Panc1 (cell line): ENCODE data around the gene DLG2. TPM values are rescaled to one million over a fixed set of nuclear protein-coding genes. Genes with fewer than 3 reads are reported as not detected.

Experiments
- ATAC-seq: fragments of 200-7000 bp; cut with Tn5 transposase; 2 replicates; pipeline ENCODE4 v1.9.1; 2020; ENCODE audit warnings: mild to moderate bottlenecking, moderate library complexity
- BruUV-seq: library from RNA; stranded (reverse); fragments of 400-500 nt; replicated peaks from 2 replicates; lab custom pipeline; 2021; lab: Mats Ljungman, UMichigan
- CTCF ChIA-PET: fragments of 300-600 bp; sonication (Branson Sonifier 250); formaldehyde crosslinking; loops from one replicate; lab custom pipeline; 2022; ENCODE audit warnings: antibody characterized with exemption; lab: Charles Lee
- POLR2A ChIA-PET: fragments of 300-600 bp; sonication (Branson Sonifier 250); formaldehyde crosslinking; loops from one replicate; lab custom pipeline; 2022; ENCODE audit warnings: antibody characterized with exemption; lab: Charles Lee
- DNase-seq: peaks from one replicate; pipeline ENCODE4 v3.0.0-alpha.2; 2010; ENCODE audit warnings: low read depth, low spot score
- H3K27ac ChIP-seq: 2 replicates; pipeline ENCODE4 v1.5.1; 2011; ENCODE audit warnings: mild to moderate bottlenecking, low read length, inconsistent platforms
- H3K27me3 ChIP-seq: fragments of 200-500 bp; sonication (Bioruptor generic); 2 replicates; pipeline ENCODE4 v1.6.0; 2014; ENCODE audit warnings: low read length, inconsistent platforms; ENCODE audit not compliant: control insufficient read depth, insufficient read depth
- H3K36me3 ChIP-seq: fragments of 200-500 bp; sonication (Bioruptor generic); 2 replicates; pipeline ENCODE4 v1.5.1; 2014; ENCODE audit warnings: inconsistent platforms, mild to moderate bottlenecking, low read length, moderate library complexity; ENCODE audit not compliant: control insufficient read depth, insufficient read depth
- H3K4me1 ChIP-seq: 2 replicates; pipeline ENCODE4 v1.5.1; 2011; ENCODE audit warnings: inconsistent platforms, mild to moderate bottlenecking, low read length, moderate library complexity; ENCODE audit not compliant: control insufficient read depth, insufficient read depth
- H3K4me3 ChIP-seq, 2 experiments: 2 replicates each; pipeline ENCODE4 v1.5.1; 2011 to 2012; ENCODE audit warnings: low read depth in 2 of 2, low read length in 2 of 2, mild to moderate bottlenecking in 2 of 2, inconsistent platforms in 1 of 2, moderate library complexity in 1 of 2
- H3K9me3 ChIP-seq: fragments of 200-500 bp; sonication (Bioruptor generic); 2 replicates; pipeline ENCODE4 v1.5.1; 2014; ENCODE audit warnings: low read depth, mild to moderate bottlenecking, inconsistent platforms, low read length, moderate library complexity; ENCODE audit not compliant: control insufficient read depth, insufficient read depth
- CTCF ChIP-seq: fragments of 450-650 bp; IDR thresholded peaks from 2 replicates; pipeline ENCODE4 v1.5.1; 2017; ENCODE audit warnings: mild to moderate bottlenecking
- POLR2AphosphoS5 ChIP-seq: IDR thresholded peaks from 2 replicates; pipeline ENCODE4 v1.6.1; 2012; ENCODE audit warnings: mild to moderate bottlenecking, low read depth, low read length, moderate library complexity
- REST ChIP-seq, 2 experiments: IDR thresholded peaks; 2 replicates each; pipeline ENCODE4 v1.6.1; 2011 to 2012; ENCODE audit warnings: low read depth in 2 of 2, control low read depth in 1 of 2, low read length in 1 of 2, mild to moderate bottlenecking in 1 of 2, moderate library complexity in 1 of 2; ENCODE audit not compliant: insufficient read depth in 1 of 2
- SIN3A ChIP-seq: IDR thresholded peaks from 2 replicates; pipeline ENCODE4 v1.6.1; 2012; ENCODE audit warnings: low read depth, mild to moderate bottlenecking, low read length, moderate library complexity, borderline replicate concordance; ENCODE audit not compliant: insufficient read depth
- TCF7L2 ChIP-seq: IDR thresholded peaks from 2 replicates; pipeline ENCODE4 v1.6.1; 2011; ENCODE audit warnings: mild to moderate bottlenecking, low read depth, low read length, inconsistent platforms
- in situ Hi-C: cut with HindIII; loops from 2 replicates; pipeline ENCODE4 v1.10.0; 2016; ENCODE audit warnings: low sequenced_read_pairs, low pct_unique_long_range_greater_than_20kb
- intact Hi-C: fragments of 100-400 bp; cut with micrococcal nuclease; formaldehyde crosslinking; loops from one replicate; pipeline ENCODE4 v1.10.0; 2022; ENCODE audit not compliant: unreplicated experiment
- total RNA-seq: library from RNA; stranded (reverse); gene quantifications from one replicate; pipeline ENCODE4 v1.2.1, GENCODE V29; 2021; ENCODE audit not compliant: unreplicated experiment

DLG2 gene
- total RNA-seq, 1 experiment from 2014 or later: 4.2 TPM

- no peak for TF ChIP-seq CTCF
- no peak for TF ChIP-seq TCF7L2
- no peak for TF ChIP-seq POLR2AphosphoS5
- no peak for TF ChIP-seq SIN3A
- TF ChIP-seq REST (IDR thresholded peaks at IDR 0.05; ENCODE audit: insufficient read depth in 1 of 2, low read depth in 2 of 2, low read length in 1 of 2): no peak
- CTCF ChIA-PET: no interaction called here
- in situ Hi-C loops (no loop called here), intact Hi-C loops (no loop called here)
- H3K27me3 ChIP-seq: peaks cover 5% of the 10 kb centered on the region
- no peak overlapping the region for H3K4me3 ChIP-seq
- no peak for ATAC-seq
- no peak overlapping the region for H3K27ac ChIP-seq
- H3K36me3 ChIP-seq: no peaks in the 10 kb centered on the region
- no peak for DNase-seq
- no peaks in the 10 kb centered on the region for H3K4me1 ChIP-seq
- POLR2A ChIA-PET: no interaction called here
- no TSS peak for BruUV-seq
- H3K9me3 ChIP-seq: no peaks in the 10 kb centered on the region
These were observed 1984.6 kb downstream of the DLG2 start for GRCh38 chr11:83642500-83642899.

GRCh38 chr11:83641511-83641910, 1985.6 kb downstream of the DLG2 start:
- Histone ChIP-seq H3K9me3 (no peaks in the 10 kb centered on the region), H3K36me3 (no peaks in the 10 kb centered on the region), H3K4me1 (no peaks in the 10 kb centered on the region), H3K27me3 (peaks cover 5% of the 10 kb centered on the region), H3K4me3 (no peak overlapping the region), H3K27ac (no peak overlapping the region)
- DNase-seq: no peak
- CTCF ChIA-PET: no interaction called here
- TF ChIP-seq TCF7L2: no peak
- TF ChIP-seq SIN3A: no peak
- TF ChIP-seq POLR2AphosphoS5: no peak
- no peak for TF ChIP-seq REST (IDR thresholded peaks at IDR 0.05; ENCODE audit: insufficient read depth in 1 of 2, low read depth in 2 of 2, low read length in 1 of 2)
- TF ChIP-seq CTCF: no peak
- intact Hi-C loops: no loop called here
- POLR2A ChIA-PET: no interaction called here
- no peak for ATAC-seq
- BruUV-seq: no TSS peak
- in situ Hi-C loops: no loop called here
